HG03432 (cell line): ENCODE measurements around the gene MUC5AC.

Source experiments
- ATAC-seq: cut with Tn5 transposase; IDR thresholded peaks from one replicate; pipeline ENCODE4 v1.9.1; 2021; ENCODE audit warnings: mild to moderate bottlenecking, moderate library complexity; ENCODE audit not compliant: unreplicated experiment

MUC5AC gene

GRCh38 chr11:1222491-1223345, 65.0 kb downstream of the MUC5AC start, which contains the start of gene MUC5B:
TSS of gene MUC5B (plus strand) at chr11:1223066. CDS start at chr11:1223124, 58 bp downstream.
- no peak for ATAC-seq

GRCh38 chr11:1223346-1224110, 65.8 kb downstream of the MUC5AC start:
- ATAC-seq, result no peak

- no peak for ATAC-seq
These were observed 66.3 kb downstream of the MUC5AC start for GRCh38 chr11:1224111-1224490.

GRCh38 chr11:1224491-1225385, 67.0 kb downstream of the MUC5AC start:
- ATAC-seq, result no peak

GRCh38 chr11:1225386-1226225, 67.9 kb downstream of the MUC5AC start:
- no peak for ATAC-seq

GRCh38 chr11:1226226-1226985, 68.7 kb downstream of the MUC5AC start:
- ATAC-seq, result no peak

GRCh38 chr11:1226986-1227550, 69.3 kb downstream of the MUC5AC start:
- no peak for ATAC-seq

- no peak for ATAC-seq
These were observed 69.9 kb downstream of the MUC5AC start for GRCh38 chr11:1227551-1228100.

GRCh38 chr11:1228101-1228821, 70.5 kb downstream of the MUC5AC start:
- ATAC-seq, result no peak

GRCh38 chr11:1228921-1229451, 71.2 kb downstream of the MUC5AC start:
- no peak for ATAC-seq

GRCh38 chr11:1229471-1230120, 71.8 kb downstream of the MUC5AC start:
- no peak for ATAC-seq

- no peak for ATAC-seq
These were observed 72.3 kb downstream of the MUC5AC start for GRCh38 chr11:1230121-1230455.

GRCh38 chr11:1230456-1231395, 73.0 kb downstream of the MUC5AC start:
- no peak for ATAC-seq

GRCh38 chr11:1231396-1232020, 73.8 kb downstream of the MUC5AC start:
- no peak for ATAC-seq

GRCh38 chr11:1232021-1232882, 74.5 kb downstream of the MUC5AC start:
- ATAC-seq, result no peak
